Trophoblast cell (in vitro differentiated cells and primary cell): ENCODE data around the gene NMRAL1.

Experiments used
- DNase-seq, 2 donors: peaks; one replicate each; pipeline ENCODE4 v3.0.0-alpha.2; 2016
- H2AFZ ChIP-seq: 2 replicates; pipeline ENCODE4 v1.6.1; 2013; ENCODE audit warnings: low read length, moderate library complexity, mild to moderate bottlenecking; ENCODE audit not compliant: insufficient read depth, poor library complexity
- H2AK5ac ChIP-seq: 2 replicates; pipeline ENCODE4 v1.6.1; 2013; ENCODE audit warnings: mild to moderate bottlenecking, low read length
- H2BK120ac ChIP-seq: 2 replicates; pipeline ENCODE4 v1.6.1; 2013; ENCODE audit warnings: low read length, mild to moderate bottlenecking, moderate library complexity; ENCODE audit not compliant: insufficient read depth, poor library complexity
- H2BK12ac ChIP-seq: 2 replicates; pipeline ENCODE4 v1.6.1; 2013; ENCODE audit warnings: mild to moderate bottlenecking, low read length, moderate library complexity
- H2BK5ac ChIP-seq: 2 replicates; pipeline ENCODE4 v1.6.1; 2013; ENCODE audit warnings: low read length, low read depth, moderate library complexity, mild to moderate bottlenecking; ENCODE audit not compliant: poor library complexity
- H3K14ac ChIP-seq: 2 replicates; pipeline ENCODE4 v1.6.1; 2013; ENCODE audit warnings: mild to moderate bottlenecking, low read length
- H3K18ac ChIP-seq: 2 replicates; pipeline ENCODE4 v1.6.1; 2013; ENCODE audit warnings: mild to moderate bottlenecking, low read length
- H3K23ac ChIP-seq: 2 replicates; pipeline ENCODE4 v1.6.1; 2013; ENCODE audit warnings: low read length
- H3K27ac ChIP-seq: 2 replicates; pipeline ENCODE4 v1.5.1; 2013; ENCODE audit warnings: low read depth, mild to moderate bottlenecking, inconsistent platforms, low read length, moderate library complexity
- H3K27me3 ChIP-seq: 2 replicates; pipeline ENCODE4 v1.6.1; 2013; ENCODE audit warnings: inconsistent platforms, mild to moderate bottlenecking, low read length, moderate library complexity; ENCODE audit not compliant: insufficient read depth
- H3K36me3 ChIP-seq, 2 experiments: 1 replicate in 1 of 2; 2 replicates in 1 of 2; pipeline ENCODE4 v1.6.1; 2013; ENCODE audit warnings: low read length in 2 of 2, mild to moderate bottlenecking in 2 of 2, moderate library complexity in 1 of 2; ENCODE audit not compliant: insufficient read depth in 2 of 2, control insufficient read depth in 1 of 2
- H3K4ac ChIP-seq: 2 replicates; pipeline ENCODE4 v1.6.1; 2013; ENCODE audit warnings: low read depth, mild to moderate bottlenecking, low read length, moderate library complexity
- H3K4me1 ChIP-seq, 2 experiments: 1 replicate in 1 of 2; 2 replicates in 1 of 2; pipeline ENCODE4 v1.6.1; 2013; ENCODE audit warnings: low read length in 2 of 2, mild to moderate bottlenecking in 2 of 2, moderate library complexity in 1 of 2; ENCODE audit not compliant: insufficient read depth in 2 of 2, control insufficient read depth in 1 of 2
- H3K4me2 ChIP-seq: 2 replicates; pipeline ENCODE4 v1.6.1; 2013; ENCODE audit warnings: inconsistent platforms, mild to moderate bottlenecking, low read length, moderate library complexity
- H3K4me3 ChIP-seq: 2 replicates; pipeline ENCODE4 v1.5.1; 2013; ENCODE audit warnings: mild to moderate bottlenecking, low read depth, low read length, inconsistent platforms
- H3K79me1 ChIP-seq: one replicate; pipeline ENCODE4 v1.6.1; 2013; ENCODE audit warnings: low read length
- H3K79me2 ChIP-seq: 2 replicates; pipeline ENCODE4 v1.6.1; 2013; ENCODE audit warnings: low read length, mild to moderate bottlenecking; ENCODE audit not compliant: control insufficient read depth, insufficient read depth, poor library complexity
- H3K9ac ChIP-seq: 2 replicates; pipeline ENCODE4 v1.6.1; 2013; ENCODE audit warnings: mild to moderate bottlenecking, low read length
- H3K9me3 ChIP-seq: 2 replicates; pipeline ENCODE4 v1.6.1; 2013; ENCODE audit warnings: low read depth, mild to moderate bottlenecking, control low read depth, inconsistent platforms, low read length; ENCODE audit not compliant: insufficient read depth
- H4K12ac ChIP-seq: 2 replicates; pipeline ENCODE4 v1.6.1; 2013; ENCODE audit warnings: low read depth, mild to moderate bottlenecking, low read length, moderate library complexity
- H4K8ac ChIP-seq: 2 replicates; pipeline ENCODE4 v1.6.1; 2013; ENCODE audit warnings: low read depth, mild to moderate bottlenecking, low read length, moderate library complexity
- H4K91ac ChIP-seq: one replicate; pipeline ENCODE4 v1.6.1; 2013; ENCODE audit warnings: low read depth, mild to moderate bottlenecking, low read length, moderate library complexity
- WGBS: extraction: QIAGEN DNeasy Blood & Tissue Kit; methylation state at CpG from one replicate; pipeline ENCODE4 v1.1.7; 2013; ENCODE audit warnings: missing lambda C conversion rate; ENCODE audit not compliant: insufficient read length, insufficient coverage; ENCODE audit errors: extremely low coverage; 5-methylcytosine and 5-hydroxymethylcytosine counted together

Gene NMRAL1

DNA sequence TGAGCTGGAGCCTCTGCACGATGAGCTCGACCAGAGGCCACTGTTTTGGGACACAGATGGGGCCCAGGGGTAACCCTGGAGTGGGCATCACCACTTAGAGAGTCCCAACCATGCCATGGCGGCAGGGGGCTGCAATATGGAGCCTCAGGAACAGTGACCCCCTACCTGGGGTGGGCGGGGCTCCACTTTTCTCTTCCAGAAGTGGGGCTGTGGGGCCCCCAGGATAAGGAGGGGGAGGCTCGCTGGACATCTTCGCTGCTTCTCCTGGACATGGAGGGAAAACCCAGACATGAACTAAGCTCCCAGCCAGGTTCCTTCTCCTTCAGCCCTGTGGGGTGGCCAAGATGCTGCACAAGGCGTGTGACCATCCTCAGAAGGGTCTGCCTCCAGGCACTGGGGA, 39.5 kb upstream of the NMRAL1 start:
- no peak overlapping the region for H2BK120ac ChIP-seq

GRCh38 chr16:4513086-4513860, 38.8 kb upstream of the NMRAL1 start:
- Histone ChIP-seq H3K79me2 (no peaks in the 10 kb centered on the region), H3K79me1 (no peaks in the 10 kb centered on the region), H3K9ac (no peak overlapping the region), H4K91ac (no peak overlapping the region), H3K4me2 (no peak overlapping the region), H3K4ac (no peak overlapping the region), H3K14ac (no peak overlapping the region), H3K4me1 (peaks cover 0 to 5% of the 10 kb centered on the region in 2 experiments), H2BK5ac (no peak overlapping the region), H4K12ac (no peak overlapping the region), H2BK120ac (no peak overlapping the region), H2BK12ac (no peak overlapping the region), H3K18ac (no peak overlapping the region), H3K4me3 (no peak overlapping the region), H2AK5ac (no peak overlapping the region), H3K27me3 (no peaks in the 10 kb centered on the region), H4K8ac (no peak overlapping the region), H3K36me3 (peaks cover 48 to 52% of the 10 kb centered on the region in 2 experiments), H3K9me3 (no peaks in the 10 kb centered on the region), H3K27ac (no peak overlapping the region), H2AFZ (no peak overlapping the region), H3K23ac (no peak overlapping the region)
- WGBS: no CpG with 5 or more reads among the region's 19 CpGs
- DNase-seq: no peak

More for the DNA sequence above, 39.5 kb upstream of the NMRAL1 start:
- H3K18ac ChIP-seq: no peak overlapping the region
- H2BK5ac ChIP-seq: no peak overlapping the region
- no peak overlapping the region for H3K27ac ChIP-seq
- no peak overlapping the region for H4K12ac ChIP-seq
- H3K23ac ChIP-seq: no peak overlapping the region
- no peak overlapping the region for H3K9ac ChIP-seq
- no CpG with 5 or more reads among the region's 7 CpGs for WGBS
- no peak overlapping the region for H3K4me3 ChIP-seq
- DNase-seq: no peak
- H3K36me3 ChIP-seq: peaks cover 43 to 46% of the 10 kb centered on the region in 2 experiments
- H2AK5ac ChIP-seq: no peak overlapping the region
- no peak overlapping the region for H2AFZ ChIP-seq
- H3K14ac ChIP-seq: no peak overlapping the region
- peaks cover 0 to 5% of the 10 kb centered on the region in 2 experiments for H3K4me1 ChIP-seq
- H4K8ac ChIP-seq: no peak overlapping the region
- no peaks in the 10 kb centered on the region for H3K79me2 ChIP-seq
- H3K4me2 ChIP-seq: no peak overlapping the region
- H3K9me3 ChIP-seq: no peaks in the 10 kb centered on the region
- H2BK12ac ChIP-seq: no peak overlapping the region
- H3K4ac ChIP-seq: no peak overlapping the region
- H4K91ac ChIP-seq: no peak overlapping the region
- no peaks in the 10 kb centered on the region for H3K27me3 ChIP-seq
- no peaks in the 10 kb centered on the region for H3K79me1 ChIP-seq

- H3K9ac ChIP-seq: no peak overlapping the region
These were observed 38.0 kb upstream of the NMRAL1 start for GRCh38 chr16:4512473-4512872.

DNA sequence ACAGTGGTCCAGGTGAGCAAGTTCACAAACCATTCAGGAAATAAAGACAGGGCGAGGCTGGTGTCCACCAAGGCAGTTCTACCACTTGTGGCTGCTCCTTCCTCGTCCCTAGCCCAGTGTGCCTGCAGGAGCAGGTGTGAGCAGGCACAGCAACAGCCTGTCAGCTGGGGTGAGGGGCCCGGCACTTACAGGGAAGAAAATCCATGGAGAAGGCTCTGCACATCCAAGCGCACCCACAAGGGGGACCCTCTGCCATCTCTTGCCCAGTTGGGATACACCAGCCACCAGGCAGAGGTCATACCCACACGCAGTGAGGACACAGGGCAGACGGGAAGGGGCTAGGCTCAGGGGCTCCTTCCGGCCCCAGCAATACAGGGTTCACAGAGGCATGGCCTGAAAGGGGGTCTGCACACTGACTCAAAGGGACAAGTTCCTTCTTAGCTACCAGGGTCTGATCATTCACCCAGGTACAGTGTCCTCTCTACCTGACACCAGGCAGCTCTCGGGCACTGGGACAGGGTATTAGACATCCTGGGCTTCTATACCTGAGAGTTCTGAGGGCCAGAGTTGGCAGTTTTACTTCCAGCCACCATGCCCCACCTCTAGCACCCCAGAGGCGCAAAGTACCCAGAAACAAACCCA, 37.1 kb upstream of the NMRAL1 start:
- Histone ChIP-seq H3K36me3 (peaks cover 61 to 64% of the 10 kb centered on the region in 2 experiments), H3K9ac (no peak overlapping the region), H2BK5ac (no peak overlapping the region), H3K4me2 (no peak overlapping the region), H4K91ac (no peak overlapping the region), H4K8ac (no peak overlapping the region), H3K14ac (no peak overlapping the region), H3K4me1 (peaks cover 0 to 5% of the 10 kb centered on the region in 2 experiments), H3K27me3 (no peaks in the 10 kb centered on the region), H3K79me2 (no peaks in the 10 kb centered on the region), H2AFZ (no peak overlapping the region), H3K4me3 (no peak overlapping the region), H3K4ac (no peak overlapping the region), H3K27ac (no peak overlapping the region), H3K23ac (no peak overlapping the region), H4K12ac (no peak overlapping the region), H2BK12ac (no peak overlapping the region), H3K9me3 (no peaks in the 10 kb centered on the region), H3K18ac (no peak overlapping the region), H3K79me1 (no peaks in the 10 kb centered on the region), H2BK120ac (no peak overlapping the region), H2AK5ac (no peak overlapping the region)
- peak in 1 of 2 donors; percentile 41 for DNase-seq
- WGBS: no CpG with 5 or more reads among the region's 9 CpGs

More at GRCh38 chr16:4512473-4512872, 38.0 kb upstream of the NMRAL1 start:
- Histone ChIP-seq H4K12ac (no peak overlapping the region), H3K27ac (no peak overlapping the region), H3K79me1 (no peaks in the 10 kb centered on the region), H3K79me2 (no peaks in the 10 kb centered on the region), H3K4me3 (no peak overlapping the region), H3K23ac (no peak overlapping the region), H3K4ac (no peak overlapping the region), H2BK5ac (no peak overlapping the region), H2AK5ac (no peak overlapping the region), H4K8ac (no peak overlapping the region), H3K36me3 (peaks cover 56 to 60% of the 10 kb centered on the region in 2 experiments), H2AFZ (no peak overlapping the region), H4K91ac (no peak overlapping the region), H3K14ac (no peak overlapping the region), H3K4me2 (no peak overlapping the region), H2BK120ac (no peak overlapping the region), H3K27me3 (no peaks in the 10 kb centered on the region), H3K4me1 (peaks cover 0 to 5% of the 10 kb centered on the region in 2 experiments), H3K9me3 (no peaks in the 10 kb centered on the region), H3K18ac (no peak overlapping the region), H2BK12ac (no peak overlapping the region)
- DNase-seq: no peak
- no CpG with 5 or more reads among the region's 10 CpGs for WGBS
